Muscle layer of colon (tissue), 2 donors: ENCODE results near the gene VAT1L.

Experiments
- H3K27ac ChIP-seq: one replicate; pipeline ENCODE4 v1.7.0; 2013; ENCODE audit warnings: low read depth, mild to moderate bottlenecking, low read length, moderate library complexity
- H3K27me3 ChIP-seq, 2 donors: one replicate each; pipeline ENCODE4 v1.7.0; 2013; ENCODE audit warnings: low read length in 2 of 2, mild to moderate bottlenecking in 2 of 2; ENCODE audit not compliant: insufficient read depth in 2 of 2, control insufficient read depth in 1 of 2
- H3K36me3 ChIP-seq: one replicate; pipeline ENCODE4 v1.7.0; 2013; ENCODE audit warnings: mild to moderate bottlenecking, low read length; ENCODE audit not compliant: insufficient read depth
- H3K4me1 ChIP-seq: one replicate; pipeline ENCODE4 v1.7.0; 2013; ENCODE audit warnings: mild to moderate bottlenecking, low read length; ENCODE audit not compliant: insufficient read depth
- H3K4me3 ChIP-seq, 2 donors: one replicate each; pipeline ENCODE4 v1.7.0; 2013; ENCODE audit warnings: low read length in 2 of 2, low read depth in 1 of 2, mild to moderate bottlenecking in 1 of 2, moderate library complexity in 1 of 2
- H3K9ac ChIP-seq: one replicate; pipeline ENCODE4 v1.7.0; 2013; ENCODE audit warnings: low read length
- H3K9me3 ChIP-seq: one replicate; pipeline ENCODE4 v1.7.0; 2013; ENCODE audit warnings: mild to moderate bottlenecking, low read length
- donor health status: abdominal sarcoma.
- donor health status: Adenocarcinoma of cecum.

Gene VAT1L

GRCh38 chr16:77858060-77858459 lies 69.7 kb downstream of the VAT1L start:
- H3K27ac ChIP-seq, result no peak overlapping the region
- H3K27me3 ChIP-seq, result no peaks in the 10 kb centered on the region
- H3K9ac ChIP-seq, result no peak overlapping the region
- H3K36me3 ChIP-seq, result no peaks in the 10 kb centered on the region
- H3K9me3 ChIP-seq, result no peaks in the 10 kb centered on the region
- no peak overlapping the region for H3K4me3 ChIP-seq
- no peaks in the 10 kb centered on the region for H3K4me1 ChIP-seq

- H3K27me3 ChIP-seq, result no peaks in the 10 kb centered on the region
- no peaks in the 10 kb centered on the region for H3K9me3 ChIP-seq
- no peak overlapping the region for H3K4me3 ChIP-seq
- no peak overlapping the region for H3K27ac ChIP-seq
- H3K36me3 ChIP-seq, result no peaks in the 10 kb centered on the region
- H3K9ac ChIP-seq, result no peak overlapping the region
- no peaks in the 10 kb centered on the region for H3K4me1 ChIP-seq
Observed at GRCh38 chr16:77859493-77860232, 71.3 kb downstream of the VAT1L start.

- Histone ChIP-seq H3K9me3 (no peaks in the 10 kb centered on the region), H3K36me3 (no peaks in the 10 kb centered on the region), H3K9ac (no peak overlapping the region), H3K27me3 (no peaks in the 10 kb centered on the region), H3K27ac (no peak overlapping the region), H3K4me3 (no peak overlapping the region), H3K4me1 (no peaks in the 10 kb centered on the region)
Observed at GRCh38 chr16:77860953-77861352, 72.6 kb downstream of the VAT1L start.

- no peaks in the 10 kb centered on the region for H3K9me3 ChIP-seq
- H3K36me3 ChIP-seq, result no peaks in the 10 kb centered on the region
- H3K4me3 ChIP-seq, result no peak overlapping the region
- H3K4me1 ChIP-seq, result no peaks in the 10 kb centered on the region
- no peaks in the 10 kb centered on the region for H3K27me3 ChIP-seq
- H3K27ac ChIP-seq, result no peak overlapping the region
- no peak overlapping the region for H3K9ac ChIP-seq
Observed at GRCh38 chr16:77863250-77863649, 74.9 kb downstream of the VAT1L start.

- H3K36me3 ChIP-seq, result no peaks in the 10 kb centered on the region
- H3K9ac ChIP-seq, result no peak overlapping the region
- H3K4me1 ChIP-seq, result no peaks in the 10 kb centered on the region
- no peaks in the 10 kb centered on the region for H3K9me3 ChIP-seq
- no peak overlapping the region for H3K27ac ChIP-seq
- no peak overlapping the region for H3K4me3 ChIP-seq
- H3K27me3 ChIP-seq, result no peaks in the 10 kb centered on the region
Observed at GRCh38 chr16:77866752-77867151, 78.4 kb downstream of the VAT1L start.

GRCh38 chr16:77868052-77868451 lies 79.7 kb downstream of the VAT1L start:
- Histone ChIP-seq H3K4me1 (no peaks in the 10 kb centered on the region), H3K27me3 (no peaks in the 10 kb centered on the region), H3K27ac (no peak overlapping the region), H3K4me3 (no peak overlapping the region), H3K36me3 (no peaks in the 10 kb centered on the region), H3K9ac (no peak overlapping the region), H3K9me3 (no peaks in the 10 kb centered on the region)

GRCh38 chr16:77868478-77868877 lies 80.1 kb downstream of the VAT1L start:
- H3K9ac ChIP-seq, result no peak overlapping the region
- no peaks in the 10 kb centered on the region for H3K27me3 ChIP-seq
- no peak overlapping the region for H3K27ac ChIP-seq
- H3K36me3 ChIP-seq, result no peaks in the 10 kb centered on the region
- no peak overlapping the region for H3K4me3 ChIP-seq
- no peaks in the 10 kb centered on the region for H3K4me1 ChIP-seq
- no peaks in the 10 kb centered on the region for H3K9me3 ChIP-seq

GRCh38 chr16:77869997-77870813 lies 81.8 kb downstream of the VAT1L start:
- Histone ChIP-seq H3K36me3 (no peaks in the 10 kb centered on the region), H3K4me1 (no peaks in the 10 kb centered on the region), H3K27me3 (no peaks in the 10 kb centered on the region), H3K4me3 (no peak overlapping the region), H3K9me3 (no peaks in the 10 kb centered on the region), H3K9ac (no peak overlapping the region), H3K27ac (no peak overlapping the region)

GRCh38 chr16:77871932-77872331 lies 83.6 kb downstream of the VAT1L start:
- Histone ChIP-seq H3K9me3 (no peaks in the 10 kb centered on the region), H3K4me1 (no peaks in the 10 kb centered on the region), H3K4me3 (no peak overlapping the region), H3K36me3 (no peaks in the 10 kb centered on the region), H3K27ac (no peak overlapping the region), H3K9ac (no peak overlapping the region), H3K27me3 (no peaks in the 10 kb centered on the region)

- Histone ChIP-seq H3K9me3 (no peaks in the 10 kb centered on the region), H3K4me3 (no peak overlapping the region), H3K36me3 (no peaks in the 10 kb centered on the region), H3K4me1 (no peaks in the 10 kb centered on the region), H3K27me3 (no peaks in the 10 kb centered on the region), H3K27ac (no peak overlapping the region), H3K9ac (no peak overlapping the region)
Observed at GRCh38 chr16:77873066-77873465, 84.7 kb downstream of the VAT1L start.

- H3K27me3 ChIP-seq, result no peaks in the 10 kb centered on the region
- no peak overlapping the region for H3K9ac ChIP-seq
- H3K36me3 ChIP-seq, result no peaks in the 10 kb centered on the region
- no peak overlapping the region for H3K4me3 ChIP-seq
- H3K4me1 ChIP-seq, result no peaks in the 10 kb centered on the region
- H3K9me3 ChIP-seq, result no peaks in the 10 kb centered on the region
- no peak overlapping the region for H3K27ac ChIP-seq
Observed at GRCh38 chr16:77874347-77874746, 86.0 kb downstream of the VAT1L start.
